Activated T-cell treated with anti-CD3 and anti-CD28 coated beads, Interleukin-2, amount 50 U/mL, for 48 hours (primary cell): ENCODE measurements around the gene KRTDAP.

Source experiments
- DNase-seq, 2 experiments: peaks; one replicate each; pipeline ENCODE4 v3.0.0-alpha.2; 2020

Gene KRTDAP

DNA sequence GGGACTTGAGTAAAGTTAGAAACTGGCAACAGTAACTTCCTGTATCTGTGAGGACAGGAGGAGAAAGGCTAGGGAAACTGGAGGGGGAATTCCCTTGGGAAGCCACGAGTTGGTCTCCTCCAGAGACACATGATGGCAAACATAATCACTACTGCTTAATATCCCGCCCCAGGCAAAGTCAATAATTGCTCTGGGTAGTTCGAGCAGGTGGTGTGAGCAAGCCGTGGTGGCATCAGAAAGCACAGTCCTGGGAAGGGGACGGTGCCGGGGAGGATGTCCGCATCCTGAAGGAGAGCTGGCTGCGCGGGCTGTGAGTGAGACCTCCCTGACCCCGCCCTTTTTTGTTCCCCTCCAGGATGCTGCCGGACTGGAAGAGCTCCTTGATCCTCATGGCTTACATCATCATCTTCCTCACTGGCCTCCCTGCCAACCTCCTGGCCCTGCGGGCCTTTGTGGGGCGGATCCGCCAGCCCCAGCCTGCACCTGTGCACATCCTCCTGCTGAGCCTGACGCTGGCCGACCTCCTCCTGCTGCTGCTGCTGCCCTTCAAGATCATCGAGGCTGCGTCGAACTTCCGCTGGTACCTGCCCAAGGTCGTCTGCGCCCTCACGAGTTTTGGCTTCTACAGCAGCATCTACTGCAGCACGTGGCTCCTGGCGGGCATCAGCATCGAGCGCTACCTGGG, 40.8 kb downstream of the KRTDAP start:
- no peak for DNase-seq

DNA sequence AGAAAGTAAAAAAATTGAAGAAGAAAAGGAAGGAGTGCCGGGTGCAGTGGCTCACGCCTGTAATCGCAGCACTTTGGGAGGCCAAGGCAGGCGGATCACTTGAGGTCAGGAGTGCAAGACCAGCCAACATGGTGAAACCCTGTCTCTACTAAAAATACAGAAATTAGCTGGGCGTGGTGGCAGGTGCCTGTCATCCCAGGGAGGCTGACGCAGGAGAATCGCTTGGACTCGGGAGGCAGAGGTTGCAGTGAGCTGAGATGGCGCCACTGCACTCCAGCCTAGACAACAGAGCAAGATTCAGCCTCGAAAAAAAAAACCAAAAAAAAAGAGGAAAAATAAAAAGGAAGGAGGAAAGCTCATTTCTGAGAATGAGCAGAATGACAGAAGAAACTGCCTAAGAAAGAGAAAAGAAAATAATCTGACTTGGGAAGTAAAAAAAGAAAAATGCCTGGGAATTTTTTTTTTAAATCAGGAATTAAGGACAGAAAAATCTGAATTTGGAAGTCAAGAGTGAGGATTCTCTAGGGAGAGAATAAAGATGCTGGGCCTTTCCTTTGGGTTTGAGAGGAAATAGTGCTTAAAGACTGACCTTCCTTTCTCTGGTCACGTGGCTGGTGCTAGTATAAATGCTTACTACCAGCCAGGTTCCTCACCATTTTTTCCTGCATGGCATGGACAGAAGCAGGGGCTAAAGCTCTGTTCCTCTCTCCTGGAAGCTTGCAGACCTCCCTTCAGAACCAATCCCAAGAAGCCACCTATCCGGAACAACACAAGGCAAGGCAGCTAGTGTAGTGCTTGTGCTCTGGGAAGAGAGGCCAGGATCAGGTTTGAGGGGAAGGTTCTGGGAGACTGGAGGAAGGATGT, 42.4 kb downstream of the KRTDAP start, which contains the start of gene FFAR2:
Gene FFAR2 (plus strand): TSS at position 652 of the 864 bp plus-strand sequence. CDS start 1,458 bp downstream, outside the sequence.
- no peak for DNase-seq

DNA sequence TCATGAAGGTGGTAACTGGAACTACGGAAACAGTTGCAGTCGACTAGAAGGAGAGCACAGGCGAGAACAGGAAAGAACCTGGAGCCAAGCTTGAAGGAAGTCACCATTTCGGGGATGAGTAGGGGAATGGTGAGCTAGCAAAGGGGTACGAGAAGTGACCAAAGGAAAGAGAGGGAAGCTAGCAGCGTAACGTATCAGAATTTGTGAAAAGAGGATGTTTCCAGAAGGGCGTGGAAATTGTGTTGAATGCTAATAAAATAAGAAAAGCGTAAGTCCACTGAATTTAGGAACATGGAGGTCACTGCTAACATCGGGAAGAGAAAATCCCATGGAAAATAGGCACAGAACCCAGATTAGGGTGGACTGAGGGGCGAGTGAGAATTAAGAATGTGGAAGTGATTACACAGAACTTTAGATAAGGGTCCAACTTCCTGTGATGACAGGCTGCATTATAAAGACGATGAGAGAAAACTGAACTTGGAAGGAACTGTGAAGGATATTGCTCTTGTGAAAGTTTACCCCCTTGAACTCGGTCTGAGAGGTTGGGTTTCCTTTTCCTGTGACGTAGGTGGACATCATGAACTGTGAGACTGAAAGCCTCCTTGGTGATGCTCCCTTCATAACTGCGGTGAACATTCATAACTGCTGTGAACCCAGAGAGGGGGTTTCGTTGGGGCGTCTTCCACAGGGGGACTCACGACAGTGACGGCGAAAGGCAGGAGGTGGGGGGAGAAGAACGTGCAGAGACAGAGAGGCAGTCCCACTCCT, 44.3 kb downstream of the KRTDAP start:
- DNase-seq = peak in 1 of 2 experiments; percentile 32

DNA sequence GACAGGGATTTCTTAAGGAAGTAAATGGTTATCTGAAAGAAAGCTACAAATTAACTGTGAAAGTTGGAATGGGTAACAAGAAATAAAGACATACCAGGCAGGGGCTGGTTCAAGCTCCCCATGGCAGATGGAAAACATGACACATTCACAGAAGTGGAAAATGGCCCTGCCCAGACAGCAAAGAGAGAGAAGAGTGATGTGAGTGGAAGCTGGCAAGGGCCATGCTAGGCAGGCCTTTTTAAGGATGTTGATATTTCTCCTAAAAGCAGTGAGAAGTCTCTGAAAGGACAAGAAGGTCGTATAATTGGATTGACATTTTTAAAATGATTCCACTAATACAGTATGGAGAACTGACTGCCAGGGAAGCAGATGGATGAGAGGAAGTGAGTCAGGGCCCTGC, 45.5 kb downstream of the KRTDAP start:
- DNase-seq = no peak

DNA sequence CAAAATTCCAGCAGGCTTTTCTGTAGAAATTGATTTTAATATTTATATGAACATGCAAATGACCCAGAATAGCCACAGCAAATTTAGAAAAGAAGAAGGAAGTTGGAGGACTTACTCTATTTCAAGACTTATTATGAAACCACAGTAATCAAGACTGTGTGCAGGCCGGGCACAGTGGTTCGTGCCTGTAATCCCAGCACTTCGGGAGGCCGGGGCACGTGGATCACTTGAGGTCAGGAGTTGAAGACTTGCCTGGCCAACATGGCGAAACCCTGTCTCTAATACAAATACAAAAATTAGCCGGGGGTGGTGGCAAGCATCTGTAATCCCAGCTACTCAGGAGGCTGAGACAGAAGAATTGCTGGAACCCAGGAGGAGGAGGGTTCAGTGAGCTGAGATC, 48.2 kb downstream of the KRTDAP start:
- DNase-seq = no peak

DNA sequence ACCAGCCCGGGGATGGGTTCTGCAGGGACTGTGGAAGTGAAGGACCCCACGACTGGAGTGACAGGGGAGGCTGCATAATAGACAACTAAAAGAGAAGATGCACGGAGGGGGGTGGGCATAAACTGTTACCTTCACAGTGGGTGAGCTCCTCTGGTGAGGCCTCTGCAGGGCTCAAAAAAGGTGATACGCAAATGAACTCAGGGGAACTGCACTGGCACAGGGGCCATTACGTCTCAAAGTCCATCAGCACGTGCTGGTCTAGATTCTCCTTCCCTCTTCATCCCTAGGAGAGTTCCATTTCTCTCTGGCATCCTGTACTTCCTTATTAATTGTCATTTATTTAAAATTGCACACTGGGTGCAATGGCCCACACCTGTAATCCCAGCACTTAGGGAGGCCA, 50.3 kb downstream of the KRTDAP start:
- no peak for DNase-seq

DNA sequence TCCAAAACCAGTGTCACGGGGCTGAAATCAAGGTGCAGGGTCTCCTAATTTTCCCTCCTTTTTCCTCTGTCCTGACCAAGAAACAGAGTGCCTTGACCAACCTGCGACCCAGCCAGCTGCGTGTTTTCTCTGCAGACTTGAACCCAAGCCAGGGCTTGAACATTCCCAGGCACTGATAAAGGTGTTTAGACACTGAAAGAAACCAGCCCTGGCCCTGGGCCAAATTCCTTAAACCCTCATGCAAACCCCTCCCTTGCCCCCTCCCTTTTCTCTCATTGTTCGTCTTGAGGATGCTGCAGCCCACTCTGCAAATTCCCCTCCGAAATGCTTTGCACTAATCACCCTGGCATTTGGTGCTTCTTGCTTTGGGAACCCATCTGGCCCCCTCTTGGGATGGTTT, 51.7 kb downstream of the KRTDAP start:
- DNase-seq = no peak

DNA sequence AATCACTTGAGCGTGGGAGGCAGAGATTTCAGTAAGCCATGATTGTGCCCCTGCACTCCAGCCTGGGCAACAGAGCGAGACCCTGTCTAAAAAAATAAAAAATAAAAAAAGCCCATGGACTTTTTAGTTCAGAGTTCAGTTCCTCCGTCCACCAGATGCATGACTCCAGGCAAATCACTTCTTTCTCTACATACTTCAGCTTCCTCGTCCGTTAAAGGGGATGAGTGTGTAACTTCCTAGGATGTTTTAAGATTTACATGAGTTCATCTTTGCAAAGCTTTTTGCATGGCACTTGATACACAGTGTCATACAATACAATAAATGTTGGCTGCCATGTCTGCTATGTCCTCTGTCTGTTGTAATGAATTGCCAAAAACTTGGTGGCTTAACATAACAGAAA, 52.2 kb downstream of the KRTDAP start:
- no peak for DNase-seq

GRCh38 chr19:35437406-35437951, 52.8 kb downstream of the KRTDAP start:
- DNase-seq = no peak
